HG02623 (cell line): Measurements from ENCODE around the gene MDC1.
A peak's percentile ranks its signal among the peaks of the same experiment; 100 is the strongest.

ENCODE experiments used
- ATAC-seq: cut with Tn5 transposase; IDR thresholded peaks from one replicate; pipeline ENCODE4 v1.9.1; 2021; ENCODE audit warnings: moderate library complexity; ENCODE audit not compliant: unreplicated experiment

The MDC1 gene

GRCh38 chr6:30747902-30748769, 31.1 kb upstream of the MDC1 start:
- no peak for ATAC-seq

- ATAC-seq, result no peak
Measured at GRCh38 chr6:30747300-30747687, 30.2 kb upstream of the MDC1 start.

- ATAC-seq, result no peak
Measured at GRCh38 chr6:30744054-30744805, 27.1 kb upstream of the MDC1 start, which contains the start of gene IER3. Gene IER3 (minus strand): TSS chr6:30744547. CDS start chr6:30744518, 29 bp downstream.

- ATAC-seq, result peak; percentile 17
Measured at GRCh38 chr6:30743099-30744053, 26.3 kb upstream of the MDC1 start.

- ATAC-seq, result peak; percentile 65
Measured at GRCh38 chr6:30742316-30743098, 25.4 kb upstream of the MDC1 start, which contains the start of gene FLOT1. Gene FLOT1 (minus strand): TSS chr6:30742687. CDS start chr6:30742189, 498 bp downstream.

- no peak for ATAC-seq
Measured at GRCh38 chr6:30741789-30742315, 24.8 kb upstream of the MDC1 start.

- ATAC-seq, result no peak
Measured at GRCh38 chr6:30741063-30741779, 24.1 kb upstream of the MDC1 start.

- no peak for ATAC-seq
Measured at GRCh38 chr6:30740540-30740870, 23.4 kb upstream of the MDC1 start.

GRCh38 chr6:30738532-30738931, 21.5 kb upstream of the MDC1 start:
- no peak for ATAC-seq

- no peak for ATAC-seq
Measured at GRCh38 chr6:30735668-30736314, 18.7 kb upstream of the MDC1 start.

- ATAC-seq, result no peak
Measured at GRCh38 chr6:30732237-30732943, 15.3 kb upstream of the MDC1 start.

GRCh38 chr6:30730601-30731435, 13.7 kb upstream of the MDC1 start:
- ATAC-seq, result no peak

GRCh38 chr6:30727920-30728553, 11.0 kb upstream of the MDC1 start:
- no peak for ATAC-seq

GRCh38 chr6:30726506-30727413, 9.7 kb upstream of the MDC1 start:
- no peak for ATAC-seq

GRCh38 chr6:30725713-30726505, 8.8 kb upstream of the MDC1 start:
- ATAC-seq, result no peak
